Ishikawa (cell line): ENCODE results near the gene GDPD4.

Experiments
- CEBPB ChIP-seq: IDR thresholded peaks from 2 replicates; pipeline ENCODE4 v1.6.1; 2012
- CREB1 ChIP-seq: IDR thresholded peaks from 2 replicates; pipeline ENCODE4 v1.6.1; 2012; ENCODE audit warnings: low read depth
- EGR1 ChIP-seq: IDR thresholded peaks from 2 replicates; pipeline ENCODE4 v1.6.1; 2012
- EP300 ChIP-seq: IDR thresholded peaks from 2 replicates; pipeline ENCODE4 v1.6.1; 2012; ENCODE audit warnings: borderline replicate concordance
- MAX ChIP-seq: IDR thresholded peaks from 2 replicates; pipeline ENCODE4 v1.6.1; 2012
- NFIC ChIP-seq: IDR thresholded peaks from 2 replicates; pipeline ENCODE4 v1.6.1; 2012
- RAD21 ChIP-seq: IDR thresholded peaks from 2 replicates; pipeline ENCODE4 v1.6.1; 2012; ENCODE audit warnings: low read depth
- REST ChIP-seq: IDR thresholded peaks from 2 replicates; pipeline ENCODE4 v1.6.1; 2012; ENCODE audit warnings: low read depth, mild to moderate bottlenecking
- TAF1 ChIP-seq: IDR thresholded peaks from 2 replicates; pipeline ENCODE4 v1.6.1; 2012; ENCODE audit warnings: low read depth, mild to moderate bottlenecking
- YY1 ChIP-seq: IDR thresholded peaks from 2 replicates; pipeline ENCODE4 v1.6.1; 2012; ENCODE audit warnings: low read depth
- ZBTB7A ChIP-seq: IDR thresholded peaks from 2 replicates; pipeline ENCODE4 v1.6.1; 2012; ENCODE audit warnings: low read depth
- TF ChIP-seq, protein P1 (sequence below): IDR thresholded peaks from 2 replicates; pipeline ENCODE4 v1.6.1; 2012

DNA sequence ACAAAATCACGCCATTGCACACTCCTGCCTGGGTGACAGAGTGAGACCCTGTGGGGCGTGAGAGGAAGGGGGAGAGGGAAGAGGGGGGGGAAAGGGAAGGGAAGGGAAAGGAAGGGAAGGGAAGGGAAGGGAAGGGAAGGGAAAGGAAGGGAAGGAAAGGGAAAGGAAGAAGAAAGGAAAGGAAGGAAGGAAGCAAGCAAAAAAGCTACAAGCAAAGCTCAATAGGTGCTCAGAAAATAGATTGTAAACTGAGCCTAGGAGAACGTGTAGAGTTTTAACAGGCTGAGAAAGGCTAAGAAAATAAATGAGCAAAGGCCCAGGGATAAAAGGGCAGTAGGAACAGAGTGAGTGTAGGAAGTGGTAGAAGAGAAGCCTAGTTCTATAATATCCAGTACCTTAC, 30.8 kb upstream of the GDPD4 start:
- TF ChIP-seq REST: no peak
- TF ChIP-seq EP300: no peak
- no peak for TF ChIP-seq MAX
- no peak for TF ChIP-seq CEBPB
- no peak for TF ChIP-seq NFIC
- no peak for TF ChIP-seq EGR1
- no peak for TF ChIP-seq ZBTB7A
- no peak for TF ChIP-seq TAF1
- TF ChIP-seq CREB1: no peak
- TF ChIP-seq YY1: no peak
- no peak for TF ChIP-seq RAD21
- TF ChIP-seq, protein P1, sequence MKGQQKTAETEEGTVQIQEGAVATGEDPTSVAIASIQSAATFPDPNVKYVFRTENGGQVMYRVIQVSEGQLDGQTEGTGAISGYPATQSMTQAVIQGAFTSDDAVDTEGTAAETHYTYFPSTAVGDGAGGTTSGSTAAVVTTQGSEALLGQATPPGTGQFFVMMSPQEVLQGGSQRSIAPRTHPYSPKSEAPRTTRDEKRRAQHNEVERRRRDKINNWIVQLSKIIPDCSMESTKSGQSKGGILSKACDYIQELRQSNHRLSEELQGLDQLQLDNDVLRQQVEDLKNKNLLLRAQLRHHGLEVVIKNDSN: no peak
